Peyer's patch (tissue), 4 donors: ENCODE results near the gene CYB5RL. TPM values are rescaled to one million over a fixed set of nuclear protein-coding genes. Genes with fewer than 3 reads are reported as not detected.
"Not testable (repeated sequence)": the region's sequence is repeated elsewhere in the genome, so short reads cannot be mapped to it uniquely, and the experiment has no call there.

Source experiments
- DNase-seq, 3 donors: peaks; one replicate each; pipeline ENCODE4 v3.0.0-alpha.2; 2017 to 2019
- H3K27ac ChIP-seq, 4 donors: fragments of 200-600 bp; sonication (generic); one replicate each; pipeline ENCODE4 v1.5.1; 2016 to 2019
- H3K27me3 ChIP-seq, 2 donors: fragments of 200-600 bp; sonication (generic); one replicate each; pipeline ENCODE4 v1.5.1; 2019
- H3K36me3 ChIP-seq, 3 donors: fragments of 200-600 bp; sonication (generic); one replicate each; pipeline ENCODE4 v1.5.1; 2016 to 2019
- H3K4me1 ChIP-seq, 4 donors: fragments of 200-600 bp; sonication (generic); one replicate each; pipeline ENCODE4 v1.5.1; 2016 to 2019
- H3K4me3 ChIP-seq, 4 donors: fragments of 200-600 bp; sonication (generic); 1 replicate in 3 of 4; 2 replicates in 1 of 4; pipeline ENCODE4 v1.5.1; 2016 to 2019; ENCODE audit warnings: mild to moderate bottlenecking in 1 of 4
- H3K9me3 ChIP-seq, 4 donors: fragments of 200-600 bp; sonication (generic); one replicate each; pipeline ENCODE4 v1.5.1; 2016 to 2019; ENCODE audit warnings: mild to moderate bottlenecking in 1 of 4
- POLR2A ChIP-seq, 2 donors: fragments of 450-650 bp; IDR thresholded peaks; one replicate each; pipeline ENCODE4 v1.5.1; 2017; ENCODE audit warnings: antibody characterized with exemption in 2 of 2, mild to moderate bottlenecking in 2 of 2, moderate library complexity in 2 of 2
- total RNA-seq, 4 donors: library from RNA; depleted of rRNA; stranded (reverse); fragments of >200 nt; gene quantifications; one replicate each; pipeline ENCODE4 v1.1.0, GENCODE V29; 2016
- TF ChIP-seq, protein P1 (sequence below), 6 experiments: fragments of 450-650 bp in 4 of 6; fragments of 200-600 bp in 2 of 6; sonication (generic) in 1 of 6; IDR thresholded peaks; one replicate each; pipeline ENCODE4 v1.5.1; 2017 to 2019; ENCODE audit warnings: antibody characterized with exemption in 6 of 6, mild to moderate bottlenecking in 3 of 6, moderate library complexity in 1 of 6

CYB5RL gene
- total RNA-seq, 4 donors from 2014 or later, result 3.9 to 11.5 (median 6.9) TPM

DNA sequence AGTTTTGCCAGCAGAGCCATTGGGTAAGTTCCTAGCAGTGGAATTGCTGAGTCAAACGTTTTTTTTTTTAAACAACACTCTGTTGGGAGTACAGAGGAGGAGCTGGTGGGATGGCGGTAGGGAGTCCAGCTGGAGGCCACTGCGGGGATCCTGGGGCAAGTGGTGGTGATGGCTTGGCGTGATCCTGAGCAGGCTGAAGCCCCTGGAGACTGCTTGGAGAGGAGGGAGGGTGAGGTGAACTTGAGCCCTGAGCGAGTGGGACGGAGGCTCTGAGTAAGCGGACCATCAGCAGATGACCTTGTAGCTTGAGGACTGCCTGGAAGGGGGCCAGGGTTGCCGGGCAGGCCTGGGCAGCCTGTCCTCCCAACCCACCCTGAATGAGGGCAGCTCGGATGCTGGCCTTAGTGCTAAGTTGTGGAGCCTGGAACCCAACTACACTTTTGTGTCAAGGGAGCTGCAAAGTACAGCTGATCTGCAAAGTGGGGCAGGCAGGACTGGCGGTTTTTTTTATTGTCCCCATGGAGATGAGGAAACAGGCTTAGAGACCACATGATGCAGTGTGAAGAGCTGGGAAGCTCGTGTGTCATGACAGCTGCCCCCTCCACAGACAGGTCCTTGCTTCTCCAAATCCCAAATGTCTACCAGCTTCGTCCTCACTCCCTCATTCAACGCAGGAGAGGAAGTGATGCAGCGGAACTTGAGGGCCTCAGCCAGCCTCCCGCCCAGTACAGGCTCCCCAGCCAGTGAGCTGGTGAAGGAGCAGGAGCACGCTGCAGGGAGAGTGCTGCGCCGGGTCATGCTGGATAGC, 20.4 kb upstream of the CYB5RL start:
- no peak for TF ChIP-seq POLR2A (IDR thresholded peaks at IDR 0.05)
- TF ChIP-seq, protein P1, sequence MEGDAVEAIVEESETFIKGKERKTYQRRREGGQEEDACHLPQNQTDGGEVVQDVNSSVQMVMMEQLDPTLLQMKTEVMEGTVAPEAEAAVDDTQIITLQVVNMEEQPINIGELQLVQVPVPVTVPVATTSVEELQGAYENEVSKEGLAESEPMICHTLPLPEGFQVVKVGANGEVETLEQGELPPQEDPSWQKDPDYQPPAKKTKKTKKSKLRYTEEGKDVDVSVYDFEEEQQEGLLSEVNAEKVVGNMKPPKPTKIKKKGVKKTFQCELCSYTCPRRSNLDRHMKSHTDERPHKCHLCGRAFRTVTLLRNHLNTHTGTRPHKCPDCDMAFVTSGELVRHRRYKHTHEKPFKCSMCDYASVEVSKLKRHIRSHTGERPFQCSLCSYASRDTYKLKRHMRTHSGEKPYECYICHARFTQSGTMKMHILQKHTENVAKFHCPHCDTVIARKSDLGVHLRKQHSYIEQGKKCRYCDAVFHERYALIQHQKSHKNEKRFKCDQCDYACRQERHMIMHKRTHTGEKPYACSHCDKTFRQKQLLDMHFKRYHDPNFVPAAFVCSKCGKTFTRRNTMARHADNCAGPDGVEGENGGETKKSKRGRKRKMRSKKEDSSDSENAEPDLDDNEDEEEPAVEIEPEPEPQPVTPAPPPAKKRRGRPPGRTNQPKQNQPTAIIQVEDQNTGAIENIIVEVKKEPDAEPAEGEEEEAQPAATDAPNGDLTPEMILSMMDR (IDR thresholded peaks at IDR 0.05), result no peak
- no peak overlapping the region for H3K4me3 ChIP-seq
- peaks cover 0 to 38% (median 0%) of the 10 kb centered on the region in 3 donors for H3K36me3 ChIP-seq
- H3K27ac ChIP-seq, result peak overlapping the region in 3 of 4 donors; percentile 49 to 66 (median 59)
- peaks cover 0 to 28% (median 6%) of the 10 kb centered on the region in 4 donors for H3K4me1 ChIP-seq
- no peak for DNase-seq
- H3K9me3 ChIP-seq, result no peaks in the 10 kb centered on the region
- H3K27me3 ChIP-seq, result no peaks in the 10 kb centered on the region

DNA sequence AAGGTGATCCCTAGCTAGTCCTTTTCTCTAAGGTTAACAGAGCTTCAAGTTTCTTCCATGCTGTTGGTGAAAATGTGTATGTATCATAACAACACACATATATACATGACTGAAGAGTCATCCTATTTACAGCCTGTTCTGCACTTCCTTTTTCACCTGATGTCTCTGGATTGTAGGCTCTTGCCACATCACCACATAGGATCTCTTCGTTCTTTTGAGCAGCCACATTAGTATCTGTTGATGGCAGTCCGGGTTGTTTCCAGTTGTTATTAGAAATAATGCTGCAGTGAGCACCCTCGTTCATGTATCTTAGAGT, 19.8 kb upstream of the CYB5RL start:
- Histone ChIP-seq H3K9me3 (no peaks in the 10 kb centered on the region), H3K4me1 (peaks cover 0 to 28% (median 6%) of the 10 kb centered on the region in 4 donors), H3K4me3 (no peak overlapping the region), H3K27me3 (no peaks in the 10 kb centered on the region), H3K36me3 (peaks cover 0 to 43% (median 0%) of the 10 kb centered on the region in 3 donors), H3K27ac (peak overlapping the region in 3 of 4 donors; percentile 12 to 66 (median 59))
- no peak for DNase-seq
- no peak for TF ChIP-seq POLR2A (IDR thresholded peaks at IDR 0.05)
- TF ChIP-seq, protein P1 (IDR thresholded peaks at IDR 0.05), result no peak

- TF ChIP-seq, protein P1 (IDR thresholded peaks at IDR 0.05), result peak in 1 of 6 experiments; percentile 3
- TF ChIP-seq POLR2A (IDR thresholded peaks at IDR 0.05), result no peak
- H3K36me3 ChIP-seq, result peaks cover 0 to 49% (median 0%) of the 10 kb centered on the region in 3 donors
Observed at GRCh38 chr1:54218883-54219687, 19.3 kb upstream of the CYB5RL start.

DNA sequence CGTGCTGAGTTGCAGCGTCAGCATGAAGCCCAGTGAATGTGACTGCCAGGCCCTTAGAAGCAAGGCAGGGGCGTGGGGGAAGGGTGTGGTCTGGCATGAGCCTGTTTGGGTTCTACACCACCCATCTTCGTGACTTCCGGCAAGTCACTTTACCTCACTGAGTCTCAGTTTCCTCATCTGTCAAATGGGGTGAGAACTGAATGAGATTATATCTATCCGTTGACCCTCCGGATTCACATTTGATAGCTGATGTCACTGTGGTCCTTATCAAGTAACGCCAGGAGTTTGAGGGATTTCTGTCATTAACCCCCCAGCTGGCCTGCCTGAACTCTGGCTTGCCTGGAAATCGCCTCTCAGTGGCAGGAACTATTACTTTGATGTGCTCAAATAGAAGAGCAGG, 15.7 kb upstream of the CYB5RL start:
- no peak overlapping the region for H3K27ac ChIP-seq
- peaks cover 0 to 81% (median 0%) of the 10 kb centered on the region in 3 donors for H3K36me3 ChIP-seq
- no peak overlapping the region for H3K4me3 ChIP-seq
- TF ChIP-seq, protein P1 (IDR thresholded peaks at IDR 0.05), result no peak
- TF ChIP-seq POLR2A (IDR thresholded peaks at IDR 0.05), result no peak
- no peaks in the 10 kb centered on the region for H3K9me3 ChIP-seq
- H3K4me1 ChIP-seq, result peaks cover 0 to 25% (median 6%) of the 10 kb centered on the region in 4 donors
- H3K27me3 ChIP-seq, result no peaks in the 10 kb centered on the region
- no peak for DNase-seq

More at GRCh38 chr1:54218883-54219687, 19.3 kb upstream of the CYB5RL start:
- Histone ChIP-seq H3K27me3 (no peaks in the 10 kb centered on the region), H3K27ac (peak overlapping the region in 3 of 4 donors; percentile 12 to 66 (median 59)), H3K9me3 (no peaks in the 10 kb centered on the region), H3K4me1 (peaks cover 0 to 28% (median 6%) of the 10 kb centered on the region in 4 donors), H3K4me3 (no peak overlapping the region)
- no peak for DNase-seq

DNA sequence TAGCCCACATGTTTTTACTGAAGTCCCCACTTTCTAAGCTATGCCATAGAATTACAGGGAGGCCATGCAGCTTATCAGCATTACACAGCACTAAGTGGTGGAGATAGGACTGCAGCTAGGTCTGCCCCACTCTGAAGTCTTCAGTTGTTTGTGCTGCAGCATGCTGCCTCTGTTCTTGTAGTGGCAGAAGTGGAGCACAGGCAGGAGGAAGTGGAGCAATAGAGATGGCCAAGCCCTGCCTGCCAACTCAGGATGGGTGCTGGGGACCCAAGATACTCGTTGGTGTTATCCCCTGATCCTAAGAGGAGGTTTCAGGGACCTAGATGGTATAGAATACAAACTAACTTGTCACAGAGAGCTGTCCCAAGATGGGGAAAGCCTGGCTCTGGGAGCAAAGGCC, 13.0 kb upstream of the CYB5RL start:
- Histone ChIP-seq H3K27me3 (no peaks in the 10 kb centered on the region), H3K9me3 (no peaks in the 10 kb centered on the region), H3K27ac (no peak overlapping the region), H3K36me3 (peaks cover 0 to 95% (median 0%) of the 10 kb centered on the region in 3 donors), H3K4me3 (no peak overlapping the region), H3K4me1 (no peaks in the 10 kb centered on the region)
- DNase-seq, result no peak
- TF ChIP-seq, protein P1 (IDR thresholded peaks at IDR 0.05), result no peak
- no peak for TF ChIP-seq POLR2A (IDR thresholded peaks at IDR 0.05)

- not testable (repeated sequence) for H3K27ac ChIP-seq, H3K9me3 ChIP-seq, DNase-seq, H3K27me3 ChIP-seq, H3K4me3 ChIP-seq, H3K4me1 ChIP-seq
- peaks cover 0 to 81% (median 0%) of the 10 kb centered on the region in 3 donors for H3K36me3 ChIP-seq
Observed at GRCh38 chr1:54207896-54208295, 8.1 kb upstream of the CYB5RL start.
